GM19328 (cell line): ENCODE results near the gene CORO7.
"Not testable (repeated sequence)": the region's sequence is repeated elsewhere in the genome, so short reads cannot be mapped to it uniquely, and the experiment has no call there.

Experiments
- ATAC-seq: cut with Tn5 transposase; IDR thresholded peaks from one replicate; pipeline ENCODE4 v1.9.1; 2021; ENCODE audit warnings: mild to moderate bottlenecking, moderate library complexity; ENCODE audit not compliant: unreplicated experiment

Gene CORO7

DNA sequence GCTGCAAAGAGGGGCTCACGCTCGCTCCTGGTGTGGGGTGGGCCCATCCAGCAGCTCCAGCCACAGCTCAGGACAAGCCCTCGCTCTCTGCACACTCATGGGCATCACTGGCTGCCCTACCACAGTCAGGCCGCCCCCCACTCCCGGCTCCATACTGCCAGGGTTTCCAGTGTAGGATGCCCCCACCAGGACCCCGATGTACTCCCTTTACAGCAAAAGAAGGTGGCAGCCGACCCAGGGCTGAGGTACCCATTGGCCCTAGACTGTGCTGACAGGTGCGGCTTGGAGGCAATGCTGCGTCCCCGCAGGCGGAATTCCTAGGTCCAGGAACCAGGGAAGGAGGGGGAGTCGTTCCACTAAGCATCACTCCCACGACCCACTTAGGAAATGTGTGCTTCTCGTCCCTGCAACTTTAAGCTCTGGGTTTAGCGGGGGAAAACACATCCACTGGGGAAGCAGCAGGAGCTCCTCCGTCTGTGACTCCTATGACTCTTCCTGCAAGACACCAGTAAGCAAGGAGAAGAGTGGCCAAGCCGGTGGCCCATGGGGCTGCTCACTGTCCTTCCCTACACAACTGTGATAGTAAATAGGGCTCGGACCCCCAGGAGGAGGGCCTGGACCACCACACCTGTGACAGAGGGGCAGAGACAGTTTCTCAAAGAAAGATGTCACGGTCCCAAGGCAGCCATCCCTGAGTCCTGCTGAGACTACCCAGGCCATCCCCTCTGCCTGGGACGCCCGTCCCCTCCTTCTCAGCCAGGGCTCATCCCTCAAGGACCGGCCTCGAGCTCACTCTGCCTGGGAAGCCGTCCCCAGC, 13.1 kb downstream of the CORO7 start:
- no peak for ATAC-seq

DNA sequence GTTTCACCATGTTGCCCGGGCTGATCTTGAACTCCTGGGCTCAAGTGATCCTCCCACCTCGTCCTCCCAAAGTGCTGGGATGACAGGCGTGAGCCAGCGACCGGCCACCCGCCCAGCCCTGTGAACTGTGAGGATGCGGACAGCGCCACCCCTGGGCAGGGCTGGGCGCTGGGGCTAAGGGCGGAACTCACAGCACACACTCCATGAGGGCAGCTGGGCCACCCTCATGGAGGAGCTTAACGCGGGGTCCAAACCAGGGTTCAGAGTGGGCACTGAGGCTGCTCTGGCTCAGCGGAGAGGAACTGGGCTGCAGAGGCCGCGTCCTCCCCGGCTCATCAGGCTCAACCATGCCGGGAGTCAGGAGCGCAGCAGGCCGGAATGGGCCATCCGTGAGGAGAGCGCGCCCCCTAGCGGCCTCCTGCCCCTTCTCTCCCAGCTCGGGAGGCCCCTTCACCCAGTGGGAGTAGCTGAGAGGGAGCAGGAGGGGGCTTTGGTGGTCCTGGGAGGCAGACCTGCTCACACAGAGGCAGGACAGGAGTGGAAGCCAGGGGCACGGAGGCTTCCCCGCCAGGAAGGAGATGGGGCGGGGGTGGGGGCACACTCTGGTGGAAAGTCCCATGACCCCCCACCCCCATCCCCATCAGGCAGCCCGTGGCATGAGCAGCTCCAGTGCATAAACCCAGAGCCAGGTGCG, 13.8 kb downstream of the CORO7 start:
- no peak for ATAC-seq

DNA sequence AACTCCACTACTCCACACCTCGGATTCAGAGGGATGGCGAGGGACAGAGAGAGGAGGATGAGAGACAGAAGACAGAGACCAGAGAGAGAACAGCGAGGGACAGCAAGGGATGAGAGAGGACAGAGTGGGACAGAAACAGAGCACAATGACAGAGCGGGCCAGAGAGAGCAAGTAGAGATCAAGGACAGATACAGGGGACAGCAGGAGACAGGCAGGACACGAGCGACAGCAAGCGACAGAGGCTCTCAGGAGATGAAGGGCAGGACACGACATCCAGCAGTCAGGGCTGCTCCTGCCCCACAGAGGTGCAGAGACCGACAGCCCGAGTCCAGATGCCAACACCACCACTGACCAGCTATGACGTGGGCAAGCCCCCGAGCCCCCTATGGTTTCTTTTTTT, 14.9 kb downstream of the CORO7 start:
- ATAC-seq: no peak

DNA sequence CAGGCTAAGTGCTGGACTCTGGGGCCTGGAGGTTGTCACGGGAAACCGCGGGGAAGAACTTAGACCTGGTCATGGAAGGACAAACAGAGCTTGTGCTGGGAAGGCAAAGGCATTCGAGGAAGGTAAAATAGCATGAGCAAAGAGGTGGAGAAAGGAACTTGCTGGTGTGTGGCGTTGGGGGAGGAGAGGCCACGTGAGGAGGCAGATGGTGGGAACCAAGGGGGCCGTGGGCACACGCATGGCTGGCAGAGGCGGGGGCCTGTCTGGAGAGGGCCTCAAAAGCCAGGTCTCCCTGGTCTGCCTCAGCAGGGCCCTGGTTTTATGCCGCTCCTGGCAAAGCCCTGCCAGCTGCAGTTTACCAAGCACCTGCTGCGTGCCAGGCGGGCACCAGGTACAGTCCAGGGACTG, 15.3 kb downstream of the CORO7 start:
- ATAC-seq: no peak

DNA sequence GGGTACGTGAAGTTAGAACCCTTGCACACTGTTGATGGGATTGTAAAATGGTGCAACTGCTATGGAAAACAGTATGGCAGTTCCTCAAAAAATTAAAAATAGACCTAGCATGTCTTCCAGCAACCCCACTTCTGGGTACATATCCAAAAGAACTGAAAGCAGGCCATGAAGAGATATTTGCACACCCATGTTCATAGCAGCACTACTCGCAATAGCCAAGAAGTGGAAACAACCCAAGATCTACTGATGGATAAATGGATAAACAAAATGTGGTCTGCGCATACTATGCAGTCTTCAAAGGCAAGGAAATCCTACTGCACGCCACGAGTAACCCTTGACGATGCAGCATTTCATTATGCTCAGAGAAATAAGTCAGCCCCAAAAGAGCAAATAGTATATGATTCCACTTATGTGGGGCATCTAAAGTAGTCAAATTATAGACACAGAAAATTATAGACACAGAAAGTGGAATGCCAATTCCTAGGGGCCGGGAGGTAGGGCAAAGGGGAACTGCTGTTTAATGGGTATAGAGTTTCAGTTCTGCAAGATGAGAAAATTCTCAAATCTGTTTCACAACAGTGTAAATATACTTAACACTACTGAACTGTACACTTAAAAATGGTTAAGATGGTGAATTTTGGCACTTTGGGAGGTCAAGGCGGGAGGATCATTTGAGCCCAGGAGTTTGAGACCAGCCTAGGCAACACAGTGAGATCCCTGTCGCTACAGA, 17.2 kb downstream of the CORO7 start:
- no peak for ATAC-seq

DNA sequence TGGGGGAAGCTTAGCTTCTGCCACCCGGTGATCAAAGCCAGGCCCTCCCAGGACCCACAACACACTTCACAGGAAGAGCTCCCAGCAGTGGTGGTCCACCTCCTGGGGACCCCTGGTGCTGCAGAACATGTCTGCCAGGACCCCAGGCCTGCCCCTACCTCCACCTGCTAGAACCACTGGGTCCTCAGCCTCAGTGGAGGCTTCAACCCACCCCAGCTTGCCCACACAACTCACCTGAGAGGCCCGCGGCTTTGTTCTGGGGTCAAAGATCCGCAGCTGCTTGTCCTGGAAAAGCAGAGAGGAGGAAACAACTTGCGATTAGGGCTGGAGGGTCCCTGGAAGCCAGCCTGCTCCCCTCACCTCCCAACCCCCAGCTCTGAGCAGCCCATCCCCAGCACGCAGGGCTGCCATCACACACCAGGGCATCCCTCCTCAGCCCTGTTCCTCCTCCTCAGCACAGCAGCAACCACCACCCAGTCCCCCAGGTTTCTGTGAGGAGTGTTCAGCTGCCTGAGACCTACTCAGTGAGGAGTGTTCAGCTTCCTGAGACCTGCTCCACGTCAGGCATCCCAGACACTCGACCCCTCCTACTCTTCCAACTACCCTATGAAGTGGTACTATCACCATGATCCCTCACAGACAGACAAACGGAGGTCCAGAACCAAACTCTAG, 21.2 kb downstream of the CORO7 start:
- no peak for ATAC-seq

DNA sequence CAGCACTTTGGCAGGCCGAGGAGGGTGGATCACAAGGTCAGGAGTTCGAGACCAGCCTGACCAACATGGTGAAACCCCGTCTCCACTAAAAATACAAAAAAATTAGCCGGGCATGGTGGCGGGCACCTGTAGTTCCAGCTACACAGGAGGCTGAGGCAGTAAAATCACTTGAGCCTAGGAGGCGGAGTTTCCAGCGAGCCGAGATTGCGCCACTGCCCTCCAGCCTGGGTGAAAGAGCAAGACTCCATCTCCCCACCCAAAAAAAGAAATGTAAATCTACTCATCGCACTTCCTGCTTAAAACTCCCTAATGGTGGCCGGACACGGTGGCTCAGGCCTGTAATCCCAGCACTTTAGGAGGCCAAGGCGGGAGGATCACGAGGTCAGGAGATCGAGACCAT, 22.5 kb downstream of the CORO7 start:
- not testable (repeated sequence) for ATAC-seq

DNA sequence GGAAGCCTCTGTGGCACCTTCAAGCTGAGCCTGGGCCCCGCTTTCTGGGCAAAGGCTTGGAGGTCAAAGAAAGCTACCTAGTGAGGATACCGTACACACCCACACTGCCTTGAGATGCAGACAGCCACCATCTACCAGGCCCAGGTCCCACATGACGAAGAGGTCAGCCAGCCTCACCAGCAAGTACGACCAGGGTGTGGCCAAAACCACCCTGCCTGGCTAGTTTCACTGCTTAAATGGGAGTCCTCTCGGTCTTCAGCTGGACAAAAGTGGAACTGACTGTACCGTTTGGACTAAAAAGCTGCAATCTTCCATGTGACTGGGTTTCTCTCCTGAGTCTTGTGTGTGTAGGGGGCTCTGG, 23.2 kb downstream of the CORO7 start:
- no peak for ATAC-seq

DNA sequence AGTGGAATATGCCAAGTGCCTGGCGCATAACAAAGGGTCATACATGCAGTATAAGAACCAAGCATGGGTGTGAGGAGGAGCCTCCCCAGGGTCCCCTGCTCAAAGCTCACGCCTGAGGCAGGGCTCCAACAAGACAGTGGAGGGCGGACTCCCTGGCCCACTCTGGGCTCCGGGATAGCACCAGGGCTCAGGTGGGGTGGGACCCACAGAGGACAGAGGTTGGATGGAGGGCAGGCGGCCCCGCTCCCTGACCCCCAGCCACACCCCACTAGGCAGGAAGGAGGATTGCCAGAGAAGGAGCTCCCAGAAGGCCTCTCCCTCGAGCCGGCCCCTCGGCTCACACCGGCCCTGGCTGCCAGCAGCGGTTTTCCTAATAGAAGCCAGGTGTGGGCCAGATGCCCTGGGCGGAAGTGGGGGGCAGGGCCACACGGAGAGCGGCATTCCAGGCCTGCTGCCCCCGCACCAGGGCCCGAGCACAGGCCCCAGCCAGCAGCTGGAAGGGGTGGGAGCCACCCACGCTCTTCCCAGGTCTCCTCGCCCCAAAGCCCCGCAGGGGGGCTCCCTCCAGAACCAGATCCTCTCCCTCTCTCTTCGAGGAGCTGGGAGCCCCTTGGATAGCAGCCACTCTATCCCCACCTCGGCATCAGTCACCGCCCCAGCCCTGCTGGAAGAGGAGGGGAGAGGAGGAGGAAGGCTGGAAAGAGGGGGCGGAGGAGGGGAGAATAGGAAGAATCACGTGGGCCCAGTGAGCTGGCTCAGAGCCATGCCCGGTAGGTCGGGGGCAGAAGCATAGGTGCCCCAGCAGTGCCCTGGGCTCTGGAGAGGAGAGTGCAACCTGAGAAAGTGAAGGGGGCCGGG, 23.8 kb downstream of the CORO7 start:
- ATAC-seq: no peak

DNA sequence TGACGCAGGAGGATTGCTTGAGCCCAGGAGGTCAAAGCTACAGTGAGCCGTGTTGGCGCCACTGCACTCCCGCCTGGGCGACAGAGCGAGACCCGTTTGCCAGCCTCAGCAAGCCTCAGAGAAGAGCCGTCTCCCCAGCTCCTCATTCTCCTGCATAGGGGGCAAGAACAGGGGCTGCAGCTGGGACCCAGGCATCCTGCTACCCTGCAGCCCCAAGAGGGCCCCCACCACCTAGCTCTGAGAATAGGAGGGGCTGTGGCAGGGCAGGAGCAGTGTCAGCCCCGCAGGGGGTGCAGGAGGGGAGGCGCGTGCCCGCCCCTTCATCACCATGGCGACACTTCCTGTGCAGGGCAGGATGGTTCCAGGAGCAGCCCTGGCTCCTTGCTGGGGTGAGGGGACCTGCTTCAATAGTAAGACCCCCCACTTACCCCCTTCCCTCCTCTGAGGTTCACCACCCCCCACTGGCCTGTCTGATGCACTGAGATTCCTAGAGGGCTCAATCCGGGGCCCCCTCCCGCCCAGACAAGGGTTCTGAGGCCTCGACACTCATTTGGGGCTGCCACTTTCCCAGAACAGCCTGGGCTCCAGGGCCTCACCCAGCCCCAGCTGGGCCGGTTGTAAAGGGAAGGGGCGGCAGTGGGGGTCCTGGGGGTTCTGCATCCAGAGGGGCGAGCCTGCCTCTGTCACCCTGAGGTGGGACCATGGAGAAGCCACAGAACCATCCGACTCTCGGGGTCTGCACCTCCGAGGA, 24.6 kb downstream of the CORO7 start:
- no peak for ATAC-seq

DNA sequence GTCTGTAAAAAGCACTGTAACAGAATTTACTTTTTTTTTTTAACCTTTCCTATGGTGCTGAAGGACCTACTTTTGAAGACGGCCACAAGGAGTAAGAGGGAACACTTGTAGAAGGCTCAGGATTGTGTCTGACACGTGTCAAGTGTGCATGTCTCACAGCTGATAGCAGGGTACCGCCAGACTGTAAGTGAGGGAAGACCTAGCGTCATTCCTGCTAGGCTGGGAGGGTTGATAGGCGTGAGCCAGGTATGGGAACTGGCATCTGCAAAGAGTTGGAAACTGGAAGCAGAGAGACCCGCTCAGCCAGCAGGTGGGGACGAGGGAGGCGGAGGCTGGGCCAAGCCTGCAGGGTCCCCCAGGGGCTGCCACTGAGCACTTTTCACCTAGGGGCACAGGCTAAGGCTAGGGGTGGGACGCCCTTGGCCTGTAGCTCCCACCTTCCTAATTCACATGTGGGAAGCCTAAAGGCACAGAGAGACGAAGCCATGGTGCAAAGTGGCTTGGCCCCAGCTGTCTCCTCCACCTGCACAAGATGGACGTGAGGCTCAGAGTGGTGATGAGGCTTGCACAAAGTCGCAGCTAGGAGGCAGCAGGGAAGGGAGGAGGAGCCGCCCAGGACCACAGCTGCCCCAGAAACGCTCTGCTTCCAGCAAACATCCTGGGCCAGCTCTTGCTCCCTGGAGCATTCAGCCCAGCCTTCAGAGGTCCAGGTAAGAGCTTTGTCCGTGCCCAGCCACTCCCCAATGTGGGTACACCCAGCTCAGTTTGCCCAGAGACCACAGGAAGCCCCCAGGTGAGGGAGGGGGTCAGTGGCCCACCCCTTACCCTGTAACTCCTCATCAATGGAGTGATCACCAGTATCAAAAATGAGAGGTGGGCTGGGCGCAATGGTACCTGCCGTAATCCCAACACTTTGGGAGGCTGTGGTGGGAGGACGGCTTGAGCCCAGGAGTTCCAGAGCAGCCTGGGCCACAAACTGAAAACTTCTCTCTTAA, 25.8 kb downstream of the CORO7 start:
- ATAC-seq: no peak

DNA sequence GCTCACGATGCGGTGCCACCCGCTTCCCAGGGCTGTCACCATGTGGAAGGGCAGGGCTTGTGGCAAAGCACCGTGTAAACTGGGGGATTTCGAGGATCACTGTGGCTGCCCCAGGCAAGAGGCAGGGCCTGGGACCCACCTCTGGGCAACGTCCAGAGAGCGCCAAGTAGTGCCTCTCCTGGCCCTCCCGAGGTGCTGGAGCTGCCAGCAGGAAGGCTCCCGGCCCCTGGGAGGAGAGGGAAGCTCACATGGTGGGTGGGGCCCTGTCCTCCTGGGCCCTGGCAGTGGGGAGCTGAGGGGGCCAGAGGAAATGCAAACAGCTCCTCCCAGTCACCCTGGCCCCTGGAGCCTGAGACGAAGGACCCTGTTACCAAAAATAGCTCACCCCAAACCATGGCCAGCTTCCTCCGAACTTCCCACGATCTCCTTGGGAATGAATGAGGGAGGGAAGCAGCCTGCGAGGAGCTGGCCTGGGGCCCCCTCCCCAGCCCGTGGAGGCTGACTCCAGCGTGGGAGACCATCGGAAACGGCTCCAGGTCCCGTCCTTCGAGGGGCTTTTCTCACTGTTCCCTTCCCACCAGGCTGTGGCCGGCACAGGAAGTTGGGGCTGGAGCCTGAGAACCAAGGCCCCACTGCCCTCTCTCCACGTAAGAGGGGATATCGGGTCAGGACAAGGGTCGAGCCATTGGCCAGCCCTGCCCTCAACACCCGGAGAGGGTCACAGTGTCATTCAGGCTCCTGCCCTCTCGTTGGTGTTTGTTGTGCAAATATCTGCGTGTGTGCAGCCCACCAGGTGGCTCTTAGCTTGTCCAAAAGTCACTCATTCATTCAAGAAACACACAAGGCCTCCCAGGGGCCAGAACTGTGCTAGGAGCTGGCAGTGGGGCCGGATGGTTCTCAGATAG, 27.1 kb downstream of the CORO7 start:
- no peak for ATAC-seq

DNA sequence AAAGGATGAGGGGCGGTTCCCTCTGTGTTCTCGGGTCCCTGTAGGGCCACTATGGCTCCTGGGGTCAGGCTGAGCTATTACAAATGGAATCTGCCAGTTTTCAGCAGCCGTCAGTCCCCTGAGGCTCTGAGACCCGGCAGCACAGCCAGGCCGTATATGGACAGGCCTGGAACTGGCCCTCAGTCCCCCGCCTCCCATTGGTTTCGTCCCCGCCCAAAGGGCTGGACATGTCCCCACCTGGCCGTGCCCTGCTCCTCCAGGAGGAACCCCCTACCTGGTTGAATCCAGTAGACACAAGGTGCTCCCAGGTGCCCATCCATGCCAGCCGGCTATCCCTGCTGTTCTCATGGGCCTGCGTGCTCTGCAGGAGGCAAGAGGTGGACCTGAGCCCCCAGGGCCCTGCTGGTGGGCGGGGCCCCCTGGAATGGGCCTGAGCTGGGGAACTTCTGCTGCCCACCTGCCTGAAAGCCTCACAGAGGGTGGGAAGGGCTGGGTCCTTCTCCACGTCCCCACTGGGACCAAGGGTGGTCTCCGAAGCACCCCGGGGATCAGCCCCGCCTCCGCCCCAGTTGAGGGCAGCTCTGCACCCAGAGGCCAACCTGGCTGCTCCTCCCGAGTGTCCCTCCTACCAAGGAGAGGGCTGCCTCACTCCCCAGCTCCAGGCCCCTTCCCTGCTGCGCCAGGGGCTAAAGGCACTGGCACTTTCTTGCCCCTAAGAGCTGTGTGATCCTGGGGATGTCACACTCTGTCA, 27.9 kb downstream of the CORO7 start:
- no peak for ATAC-seq

DNA sequence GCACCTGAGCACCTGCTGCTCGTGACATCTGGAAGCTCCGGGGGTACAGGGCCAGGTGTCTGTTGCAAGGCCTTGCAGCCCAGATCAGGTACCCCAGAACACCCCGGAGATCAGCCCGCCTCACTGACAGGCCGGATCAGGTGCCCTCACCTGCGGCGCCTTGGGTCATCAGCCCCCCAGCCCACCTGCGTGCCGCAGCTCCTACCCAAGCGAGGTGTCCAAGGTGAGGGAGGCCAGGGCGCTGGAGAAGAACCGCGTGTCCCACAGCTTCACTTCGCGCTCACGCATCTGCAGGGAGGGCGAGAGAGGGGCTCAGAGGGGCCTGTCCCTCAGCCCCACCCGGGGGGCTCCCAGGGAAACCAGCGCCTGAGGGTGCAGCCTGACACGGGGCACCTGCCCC, 28.6 kb downstream of the CORO7 start:
- ATAC-seq: no peak

DNA sequence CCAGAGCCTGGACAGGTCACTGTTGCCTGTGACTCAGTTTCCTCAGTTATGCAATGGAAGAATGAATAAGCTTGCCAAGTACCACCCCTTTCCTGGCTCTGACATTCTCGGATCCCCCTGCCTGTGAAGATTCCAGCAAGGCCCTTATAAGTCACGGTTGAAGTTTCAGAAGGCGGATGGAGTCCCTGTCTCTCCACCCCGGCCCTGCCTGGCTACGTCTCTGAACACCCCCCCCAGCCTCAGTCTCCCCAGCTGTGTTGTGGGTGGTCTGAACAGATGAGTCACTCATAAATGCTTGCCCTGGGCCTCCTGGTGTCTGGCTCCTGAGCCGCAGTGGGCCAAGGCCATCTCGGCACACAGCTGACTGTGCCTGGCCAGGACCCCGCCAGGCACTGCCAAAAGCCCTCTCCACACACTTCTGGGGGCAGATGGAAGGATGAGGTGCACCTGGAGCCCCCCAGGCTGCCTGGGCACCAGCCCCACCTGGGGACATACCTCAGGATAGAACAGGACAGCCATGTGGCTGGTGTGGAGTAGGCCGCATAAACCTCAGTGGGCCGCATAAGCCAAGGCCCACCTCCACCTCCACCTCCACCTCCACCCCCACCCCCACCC, 29.3 kb downstream of the CORO7 start:
- no peak for ATAC-seq

DNA sequence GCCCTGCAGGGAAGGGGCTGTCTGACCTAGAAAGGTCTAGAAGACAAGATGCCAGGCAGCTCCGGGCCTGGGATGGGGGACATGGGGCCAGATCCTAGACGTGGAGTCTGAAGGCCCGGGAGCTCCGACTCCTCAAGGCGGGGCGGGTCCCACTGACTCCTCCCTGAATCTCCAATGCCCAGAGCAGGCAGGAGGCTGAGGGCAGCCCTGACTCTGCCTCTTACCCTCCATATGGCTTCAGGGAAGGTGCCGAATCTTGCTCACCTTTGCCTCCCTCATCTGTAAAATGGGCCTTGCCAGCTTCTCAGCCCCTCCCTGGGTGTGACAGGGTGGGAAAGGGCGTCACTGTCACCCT, 30.0 kb downstream of the CORO7 start:
- no peak for ATAC-seq
